Sigmoid colon (tissue), 4 donors: ENCODE data around the gene OR2V2.

Experiments used
- POLR2A ChIP-seq, 2 donors: fragments of 450-650 bp; IDR thresholded peaks; one replicate each; pipeline ENCODE4 v1.6.1; 2016; ENCODE audit warnings: antibody characterized with exemption in 2 of 2, mild to moderate bottlenecking in 2 of 2, moderate library complexity in 2 of 2
- POLR2AphosphoS5 ChIP-seq, 4 donors: sonication (generic); formaldehyde crosslinking; IDR thresholded peaks; one replicate each; pipeline ENCODE4 v1.6.1; 2017; ENCODE audit warnings: antibody characterized with exemption in 4 of 4

- TF ChIP-seq POLR2A (IDR thresholded peaks at IDR 0.05) (no peak), POLR2AphosphoS5 (IDR thresholded peaks at IDR 0.05) (no peak)
These were observed 2.7 kb downstream of the OR2V2 start for GRCh38 chr5:181149806-181150733.
